Neutrophil (primary cell): ENCODE results near the gene REV3L.
"Not testable (repeated sequence)": the region's sequence is repeated elsewhere in the genome, so short reads cannot be mapped to it uniquely, and the experiment has no call there.

Experiments used
- H3K27ac ChIP-seq: fragments of 200-600 bp; sonication (generic); 2 replicates; pipeline ENCODE4 v1.5.1; 2016; ENCODE audit warnings: mild to moderate bottlenecking, moderate library complexity
- H3K27me3 ChIP-seq: fragments of 200-600 bp; sonication (generic); 2 replicates; pipeline ENCODE4 v1.6.0; 2016; ENCODE audit warnings: mild to moderate bottlenecking
- H3K36me3 ChIP-seq: fragments of 200-600 bp; sonication (generic); 2 replicates; pipeline ENCODE4 v1.5.1; 2017
- H3K4me1 ChIP-seq, 2 experiments: fragments of 200-600 bp in 1 of 2; sonication (generic) in 1 of 2; 1 replicate in 1 of 2; 2 replicates in 1 of 2; pipeline versions ENCODE4 v1.5.1 to v1.6.1; 2013 to 2016; ENCODE audit warnings: low read depth in 1 of 2, low read length in 1 of 2, mild to moderate bottlenecking in 1 of 2, moderate library complexity in 1 of 2; ENCODE audit not compliant: control insufficient read depth in 1 of 2, insufficient read depth in 1 of 2
- H3K4me3 ChIP-seq, 2 experiments: fragments of 200-600 bp in 1 of 2; sonication (generic) in 1 of 2; 1 replicate in 1 of 2; 2 replicates in 1 of 2; pipeline ENCODE4 v1.5.1; 2013 to 2016; ENCODE audit warnings: low read depth in 1 of 2, low read length in 1 of 2, mild to moderate bottlenecking in 1 of 2, moderate library complexity in 1 of 2
- H3K9me3 ChIP-seq: fragments of 200-600 bp; sonication (generic); 2 replicates; pipeline ENCODE4 v1.5.1; 2016
- TF ChIP-seq, protein P1 (sequence below): fragments of 200-600 bp; sonication (generic); IDR thresholded peaks from 2 replicates; pipeline ENCODE4 v1.5.1; 2016; ENCODE audit warnings: antibody characterized with exemption

Gene REV3L

DNA sequence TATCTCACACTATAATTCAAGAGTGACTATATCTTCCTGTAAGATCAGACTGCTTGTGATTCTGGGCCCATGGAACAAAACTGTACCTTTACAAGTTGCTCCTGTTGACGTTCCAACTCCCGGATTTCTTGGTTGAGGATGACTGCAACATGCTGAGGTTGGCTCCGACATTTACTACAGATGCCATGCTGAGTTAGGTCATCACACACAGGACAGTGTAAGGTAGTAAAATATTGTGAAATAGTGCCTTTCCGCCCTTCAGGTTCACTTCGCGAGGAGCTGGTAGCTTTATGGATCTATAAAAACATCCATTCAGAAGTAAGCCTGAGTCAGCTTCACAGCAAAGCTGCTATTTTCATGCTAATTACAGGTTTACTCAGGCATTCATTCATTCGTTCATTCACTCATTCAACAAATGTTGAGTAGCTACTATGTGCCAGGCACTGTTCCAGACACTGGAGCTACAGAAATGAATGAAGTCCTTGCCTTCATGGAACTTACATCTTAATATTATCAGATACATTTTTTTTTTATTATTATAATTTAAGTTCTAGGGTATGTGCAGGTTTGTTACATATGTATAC lies 175.7 kb downstream of the REV3L start:
- Histone ChIP-seq H3K36me3 (peaks cover 46% of the 10 kb centered on the region), H3K27me3 (no peaks in the 10 kb centered on the region), H3K27ac (no peak overlapping the region), H3K4me3 (no peak overlapping the region), H3K9me3 (no peaks in the 10 kb centered on the region), H3K4me1 (peaks cover 6 to 8% of the 10 kb centered on the region in 2 experiments)
- TF ChIP-seq, protein P1, sequence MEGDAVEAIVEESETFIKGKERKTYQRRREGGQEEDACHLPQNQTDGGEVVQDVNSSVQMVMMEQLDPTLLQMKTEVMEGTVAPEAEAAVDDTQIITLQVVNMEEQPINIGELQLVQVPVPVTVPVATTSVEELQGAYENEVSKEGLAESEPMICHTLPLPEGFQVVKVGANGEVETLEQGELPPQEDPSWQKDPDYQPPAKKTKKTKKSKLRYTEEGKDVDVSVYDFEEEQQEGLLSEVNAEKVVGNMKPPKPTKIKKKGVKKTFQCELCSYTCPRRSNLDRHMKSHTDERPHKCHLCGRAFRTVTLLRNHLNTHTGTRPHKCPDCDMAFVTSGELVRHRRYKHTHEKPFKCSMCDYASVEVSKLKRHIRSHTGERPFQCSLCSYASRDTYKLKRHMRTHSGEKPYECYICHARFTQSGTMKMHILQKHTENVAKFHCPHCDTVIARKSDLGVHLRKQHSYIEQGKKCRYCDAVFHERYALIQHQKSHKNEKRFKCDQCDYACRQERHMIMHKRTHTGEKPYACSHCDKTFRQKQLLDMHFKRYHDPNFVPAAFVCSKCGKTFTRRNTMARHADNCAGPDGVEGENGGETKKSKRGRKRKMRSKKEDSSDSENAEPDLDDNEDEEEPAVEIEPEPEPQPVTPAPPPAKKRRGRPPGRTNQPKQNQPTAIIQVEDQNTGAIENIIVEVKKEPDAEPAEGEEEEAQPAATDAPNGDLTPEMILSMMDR, result no peak

DNA sequence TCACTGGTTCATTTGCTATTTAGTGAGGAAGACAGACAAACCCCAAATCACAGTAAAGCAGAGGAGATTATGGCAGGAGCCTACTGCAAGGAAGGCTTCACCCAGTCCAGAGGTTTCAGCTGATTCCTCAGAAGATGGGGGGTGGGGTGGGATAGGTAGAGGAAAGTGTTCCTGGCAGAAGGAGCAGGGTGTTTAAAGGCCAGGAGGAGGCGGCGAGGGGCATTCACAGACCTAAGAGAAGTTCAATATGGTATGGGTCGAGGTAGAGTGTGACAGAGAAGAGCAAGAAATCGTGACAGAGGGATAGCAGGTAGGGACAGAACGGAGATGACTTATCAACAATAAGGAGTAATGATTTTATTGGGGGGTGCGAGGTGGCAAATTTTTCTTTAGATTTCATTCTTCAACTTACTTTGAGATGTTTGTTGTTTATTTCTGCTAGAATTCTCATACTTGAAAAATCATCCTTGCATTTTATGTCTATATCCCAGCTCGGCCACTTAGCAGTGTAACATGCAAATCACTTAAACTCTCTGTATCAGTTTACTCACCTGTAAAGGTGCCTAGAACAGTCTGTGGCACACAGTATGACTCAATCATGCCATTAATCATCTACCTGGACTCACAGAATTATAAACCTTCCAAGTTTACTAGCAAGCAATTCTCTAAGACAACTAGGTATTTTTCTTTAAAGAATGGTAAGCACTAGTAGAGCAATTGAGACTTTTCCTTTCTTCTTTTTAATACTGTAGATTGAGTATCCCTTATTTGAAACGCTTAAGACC lies 176.7 kb downstream of the REV3L start:
- Histone ChIP-seq H3K27me3 (no peaks in the 10 kb centered on the region), H3K4me3 (no peak overlapping the region), H3K27ac (no peak overlapping the region), H3K9me3 (no peaks in the 10 kb centered on the region), H3K4me1 (peaks cover 6 to 8% of the 10 kb centered on the region in 2 experiments), H3K36me3 (peaks cover 46% of the 10 kb centered on the region)
- TF ChIP-seq, protein P1, result no peak

DNA sequence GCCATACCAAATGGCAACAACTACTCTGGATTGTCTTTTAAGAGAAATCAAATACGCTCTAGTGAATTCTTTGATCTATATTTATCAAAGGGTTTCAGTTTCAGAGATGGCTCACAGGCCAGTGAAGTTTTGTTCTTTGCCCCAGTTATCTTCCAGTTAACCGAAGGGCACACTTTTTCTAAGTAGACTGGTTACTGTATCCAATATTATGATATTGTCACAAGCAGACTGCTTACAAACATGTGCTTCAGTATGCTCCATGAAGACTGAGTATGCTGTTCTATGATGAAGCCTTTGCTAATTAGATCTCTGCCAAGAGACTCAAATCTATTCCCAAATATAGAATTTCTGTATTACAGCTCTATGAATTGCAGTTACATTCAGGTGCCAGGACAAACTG lies 181.1 kb downstream of the REV3L start:
- no peaks in the 10 kb centered on the region for H3K4me1 ChIP-seq
- no peaks in the 10 kb centered on the region for H3K9me3 ChIP-seq
- TF ChIP-seq, protein P1, result no peak
- H3K27ac ChIP-seq, result no peak overlapping the region
- no peak overlapping the region for H3K4me3 ChIP-seq
- H3K36me3 ChIP-seq, result peaks cover 25% of the 10 kb centered on the region
- H3K27me3 ChIP-seq, result no peaks in the 10 kb centered on the region

DNA sequence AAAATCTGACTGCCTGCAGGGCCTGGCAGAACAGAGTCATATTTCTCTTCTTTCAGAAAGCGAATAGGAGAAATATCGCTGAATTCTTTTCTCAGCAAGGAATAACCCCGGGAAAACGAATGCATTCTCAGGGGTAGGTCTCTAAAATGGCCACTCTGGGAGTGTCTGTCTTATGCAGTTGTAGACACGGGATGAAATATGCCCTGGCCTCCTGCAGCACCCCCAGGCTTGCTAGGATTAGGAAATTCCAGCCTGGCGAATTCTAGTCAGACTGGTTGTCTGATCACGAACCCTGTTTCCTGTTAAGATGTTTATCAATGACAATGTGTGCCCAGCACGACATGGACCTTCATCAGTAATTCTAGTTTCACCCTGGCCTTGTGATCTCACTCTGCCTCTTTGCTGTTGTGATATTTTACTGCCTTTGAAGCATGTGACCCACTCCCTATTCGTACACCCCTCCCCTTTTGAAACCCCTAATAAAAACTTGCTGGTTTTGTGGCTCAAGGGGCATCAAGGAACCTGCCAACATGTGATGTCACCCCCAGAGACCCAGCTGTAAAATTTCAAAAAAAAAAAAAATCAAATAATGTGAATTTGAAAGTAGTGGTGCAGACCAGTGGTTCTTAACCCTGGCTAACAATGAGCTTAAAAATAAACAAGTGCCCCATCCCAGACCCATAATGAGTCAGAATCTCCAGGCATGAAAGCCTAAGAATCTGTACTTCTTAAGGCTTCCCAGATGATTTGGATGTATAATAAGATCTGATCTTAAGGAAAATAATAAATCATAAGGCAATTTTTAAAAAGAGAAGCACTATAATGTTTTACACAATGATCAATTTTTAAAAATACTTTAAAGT lies 181.8 kb downstream of the REV3L start:
- not testable (repeated sequence) for H3K4me3 ChIP-seq, H3K4me1 ChIP-seq, H3K27ac ChIP-seq, H3K27me3 ChIP-seq, H3K9me3 ChIP-seq
- peaks cover 20% of the 10 kb centered on the region for H3K36me3 ChIP-seq

DNA sequence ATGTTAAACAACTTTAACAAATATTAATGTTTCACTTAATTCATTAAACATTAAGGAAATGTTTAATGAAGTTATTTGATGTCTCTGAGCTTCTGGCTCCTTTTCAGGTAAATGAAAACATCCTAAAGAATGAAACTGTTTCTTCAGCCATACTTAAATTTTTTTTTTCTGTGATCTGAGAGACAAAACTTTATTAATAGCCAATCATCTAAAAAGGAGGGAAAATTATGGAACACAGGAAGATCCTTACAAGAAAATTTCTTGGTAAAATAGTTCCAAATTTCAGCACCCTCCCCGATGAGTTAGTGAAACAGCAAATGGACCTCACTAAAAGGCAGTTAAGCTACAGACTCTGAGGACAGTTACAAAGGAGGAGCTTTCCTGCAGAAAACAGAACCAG lies 185.2 kb downstream of the REV3L start:
- no peaks in the 10 kb centered on the region for H3K4me1 ChIP-seq
- H3K36me3 ChIP-seq, result peaks cover 13% of the 10 kb centered on the region
- H3K27ac ChIP-seq, result no peak overlapping the region
- TF ChIP-seq, protein P1, result no peak
- no peak overlapping the region for H3K4me3 ChIP-seq
- H3K9me3 ChIP-seq, result no peaks in the 10 kb centered on the region
- H3K27me3 ChIP-seq, result no peaks in the 10 kb centered on the region
